K562 (cell line): ENCODE results near the gene BRCA1. TPM values are rescaled to one million over a fixed set of nuclear protein-coding genes. Genes with fewer than 3 reads are reported as not detected.
A peak's percentile ranks its signal among the peaks of the same experiment; 100 is the strongest.

ENCODE experiments used
- ERF ChIP-seq: fragments of 450-650 bp; formaldehyde crosslinking; IDR thresholded peaks from 2 replicates; pipeline ENCODE4 v1.4.0; 2020; ENCODE audit warnings: mild to moderate bottlenecking, mixed read lengths
- FOXA3 ChIP-seq, 2 experiments: fragments of 450-650 bp in 1 of 2; sonication (generic) in 1 of 2; formaldehyde crosslinking; IDR thresholded peaks in 1 of 2; conservative IDR thresholded peaks in 1 of 2; 2 replicates each; pipeline versions ENCODE4 v1.4.0 to v1.8.0; 2020 to 2022; ENCODE audit warnings: mild to moderate bottlenecking in 2 of 2, missing genetic modification reagents in 1 of 2
- FOXJ2 ChIP-seq: fragments of 200-800 bp; sonication (Bioruptor generic); IDR thresholded peaks from 2 replicates; pipeline ENCODE4 v1.6.1; 2016; ENCODE audit warnings: missing genetic modification characterization, missing compliant biosample characterization
- HMGN3 ChIP-seq: IDR thresholded peaks from 2 replicates; pipeline ENCODE4 v1.6.1; 2011; ENCODE audit warnings: borderline replicate concordance, low read depth, mild to moderate bottlenecking, mixed read lengths, low read length; ENCODE audit not compliant: insufficient read length; ENCODE audit errors: extremely low read depth
- HNRNPLL ChIP-seq: fragments of 200-400 bp; formaldehyde crosslinking; IDR thresholded peaks from 2 replicates; pipeline ENCODE4 v1.6.1; 2017; ENCODE audit warnings: low read length, low read depth, mild to moderate bottlenecking; ENCODE audit not compliant: poor library complexity, severe bottlenecking
- YBX1 ChIP-seq: fragments of 450-650 bp; IDR thresholded peaks from 2 replicates; pipeline ENCODE4 v1.7.1; 2016; ENCODE audit warnings: mild to moderate bottlenecking
- ZBTB8A ChIP-seq: fragments of 450-650 bp; IDR thresholded peaks from 2 replicates; pipeline ENCODE4 v1.6.1; 2018; ENCODE audit warnings: mild to moderate bottlenecking, moderate library complexity; ENCODE audit not compliant: partially characterized antibody
- polyA plus RNA-seq, 8 experiments: library from polyadenylated mRNA; depleted of rRNA in 4 of 8; stranded (reverse) in 5 of 8; unstranded in 3 of 8; fragments of >200 nt; fragmentation: Nextera tagmentation in 2 of 8; fragmentation: Illumina TruSeq in 1 of 8; extraction: Ambion mirVana in 2 of 8; extraction: Trizol in 1 of 8; gene quantifications; 2 replicates each; pipeline versions ENCODE4 v1.2.1 to v1.2.3, GENCODE V29; 2011 to 2014; ENCODE audit warnings: inconsistent platforms in 1 of 8, missing spikeins in 1 of 8
- total RNA-seq, 7 experiments: library from RNA; depleted of rRNA in 6 of 7; stranded (reverse); fragments of >200 nt in 6 of 7; fragmentation: Illumina TruSeq in 2 of 7; extraction: Trizol in 2 of 7; gene quantifications; 2 replicates each; pipeline versions ENCODE4 v1.2.1 to v1.2.3, GENCODE V29; 2011 to 2021; ENCODE audit warnings: low replicate concordance in 1 of 7
- TF ChIP-seq, protein P1 (sequence below): fragments of 450-650 bp; formaldehyde crosslinking; IDR thresholded peaks from 2 replicates; pipeline ENCODE4 v1.4.0; 2020; ENCODE audit warnings: mild to moderate bottlenecking, moderate library complexity
- TF ChIP-seq, protein P2 (sequence below), 2 experiments: IDR thresholded peaks in 1 of 2; conservative IDR thresholded peaks in 1 of 2; 2 replicates each; pipeline ENCODE4 v1.6.1; 2016; ENCODE audit warnings: low read depth in 2 of 2, mild to moderate bottlenecking in 1 of 2, missing compliant biosample characterization in 1 of 2, missing genetic modification characterization in 1 of 2, moderate library complexity in 1 of 2
- TF ChIP-seq, protein P3 (sequence below): sonication (generic); formaldehyde crosslinking; IDR thresholded peaks from 2 replicates; pipeline ENCODE4 v1.8.1; 2023; ENCODE audit warnings: missing genetic modification reagents, mild to moderate bottlenecking, borderline replicate concordance
- TF ChIP-seq, protein P4 (sequence below): fragments of 450-650 bp; IDR thresholded peaks from 2 replicates; pipeline ENCODE4 v1.6.1; 2018; ENCODE audit warnings: mild to moderate bottlenecking, low read depth; ENCODE audit not compliant: partially characterized antibody

BRCA1 gene
- total and polyA plus RNA-seq, 9 of the 15 experiments (the other 6 are each of a cell fraction or from before 2014, with no cell fraction given) = 25.9 to 95.3 (median 62.3) TPM

DNA sequence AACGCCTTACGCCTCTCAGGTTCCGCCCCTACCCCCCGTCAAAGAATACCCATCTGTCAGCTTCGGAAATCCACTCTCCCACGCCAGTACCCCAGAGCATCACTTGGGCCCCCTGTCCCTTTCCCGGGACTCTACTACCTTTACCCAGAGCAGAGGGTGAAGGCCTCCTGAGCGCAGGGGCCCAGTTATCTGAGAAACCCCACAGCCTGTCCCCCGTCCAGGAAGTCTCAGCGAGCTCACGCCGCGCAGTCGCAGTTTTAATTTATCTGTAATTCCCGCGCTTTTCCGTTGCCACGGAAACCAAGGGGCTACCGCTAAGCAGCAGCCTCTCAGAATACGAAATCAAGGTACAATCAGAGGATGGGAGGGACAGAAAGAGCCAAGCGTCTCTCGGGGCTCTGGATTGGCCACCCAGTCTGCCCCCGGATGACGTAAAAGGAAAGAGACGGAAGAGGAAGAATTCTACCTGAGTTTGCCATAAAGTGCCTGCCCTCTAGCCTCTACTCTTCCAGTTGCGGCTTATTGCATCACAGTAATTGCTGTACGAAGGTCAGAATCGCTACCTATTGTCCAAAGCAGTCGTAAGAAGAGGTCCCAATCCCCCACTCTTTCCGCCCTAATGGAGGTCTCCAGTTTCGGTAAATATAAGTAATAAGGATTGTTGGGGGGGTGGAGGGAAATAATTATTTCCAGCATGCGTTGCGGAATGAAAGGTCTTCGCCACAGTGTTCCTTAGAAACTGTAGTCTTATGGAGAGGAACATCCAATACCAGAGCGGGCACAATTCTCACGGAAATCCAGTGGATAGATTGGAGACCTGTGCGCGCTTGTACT lies at the start of gene BRCA1 (continued):
- TF ChIP-seq, protein P1, sequence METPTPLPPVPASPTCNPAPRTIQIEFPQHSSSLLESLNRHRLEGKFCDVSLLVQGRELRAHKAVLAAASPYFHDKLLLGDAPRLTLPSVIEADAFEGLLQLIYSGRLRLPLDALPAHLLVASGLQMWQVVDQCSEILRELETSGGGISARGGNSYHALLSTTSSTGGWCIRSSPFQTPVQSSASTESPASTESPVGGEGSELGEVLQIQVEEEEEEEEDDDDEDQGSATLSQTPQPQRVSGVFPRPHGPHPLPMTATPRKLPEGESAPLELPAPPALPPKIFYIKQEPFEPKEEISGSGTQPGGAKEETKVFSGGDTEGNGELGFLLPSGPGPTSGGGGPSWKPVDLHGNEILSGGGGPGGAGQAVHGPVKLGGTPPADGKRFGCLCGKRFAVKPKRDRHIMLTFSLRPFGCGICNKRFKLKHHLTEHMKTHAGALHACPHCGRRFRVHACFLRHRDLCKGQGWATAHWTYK (CRISPR knock-in tag) = no peak
- TF ChIP-seq, protein P2, sequence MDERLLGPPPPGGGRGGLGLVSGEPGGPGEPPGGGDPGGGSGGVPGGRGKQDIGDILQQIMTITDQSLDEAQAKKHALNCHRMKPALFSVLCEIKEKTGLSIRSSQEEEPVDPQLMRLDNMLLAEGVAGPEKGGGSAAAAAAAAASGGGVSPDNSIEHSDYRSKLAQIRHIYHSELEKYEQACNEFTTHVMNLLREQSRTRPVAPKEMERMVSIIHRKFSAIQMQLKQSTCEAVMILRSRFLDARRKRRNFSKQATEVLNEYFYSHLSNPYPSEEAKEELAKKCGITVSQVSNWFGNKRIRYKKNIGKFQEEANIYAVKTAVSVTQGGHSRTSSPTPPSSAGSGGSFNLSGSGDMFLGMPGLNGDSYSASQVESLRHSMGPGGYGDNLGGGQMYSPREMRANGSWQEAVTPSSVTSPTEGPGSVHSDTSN (CRISPR knock-in tag; IDR thresholded peaks at IDR 0.05; ENCODE audit: low read depth) = no peak
- TF ChIP-seq, protein P2 (tag; conservative IDR thresholded peaks at IDR 0.05; ENCODE audit: low read depth) = no peak; the same call in 1 of the 2 replicates
- TF ChIP-seq YBX1 (no peak), FOXA3 (CRISPR knock-in tag; conservative IDR thresholded peaks at IDR 0.05 in 1 of 2, IDR thresholded peaks at IDR 0.05 in 1 of 2) (no peak; a peak in 1 of 4 replicates), ZBTB8A (no peak), ERF (CRISPR knock-in tag) (no peak), FOXJ2 (0 out of 2 replicates have a peak, but pooled peaks have one; percentile 39), HMGN3 (no peak), HNRNPLL (peak; percentile 69)
- TF ChIP-seq, protein P3, sequence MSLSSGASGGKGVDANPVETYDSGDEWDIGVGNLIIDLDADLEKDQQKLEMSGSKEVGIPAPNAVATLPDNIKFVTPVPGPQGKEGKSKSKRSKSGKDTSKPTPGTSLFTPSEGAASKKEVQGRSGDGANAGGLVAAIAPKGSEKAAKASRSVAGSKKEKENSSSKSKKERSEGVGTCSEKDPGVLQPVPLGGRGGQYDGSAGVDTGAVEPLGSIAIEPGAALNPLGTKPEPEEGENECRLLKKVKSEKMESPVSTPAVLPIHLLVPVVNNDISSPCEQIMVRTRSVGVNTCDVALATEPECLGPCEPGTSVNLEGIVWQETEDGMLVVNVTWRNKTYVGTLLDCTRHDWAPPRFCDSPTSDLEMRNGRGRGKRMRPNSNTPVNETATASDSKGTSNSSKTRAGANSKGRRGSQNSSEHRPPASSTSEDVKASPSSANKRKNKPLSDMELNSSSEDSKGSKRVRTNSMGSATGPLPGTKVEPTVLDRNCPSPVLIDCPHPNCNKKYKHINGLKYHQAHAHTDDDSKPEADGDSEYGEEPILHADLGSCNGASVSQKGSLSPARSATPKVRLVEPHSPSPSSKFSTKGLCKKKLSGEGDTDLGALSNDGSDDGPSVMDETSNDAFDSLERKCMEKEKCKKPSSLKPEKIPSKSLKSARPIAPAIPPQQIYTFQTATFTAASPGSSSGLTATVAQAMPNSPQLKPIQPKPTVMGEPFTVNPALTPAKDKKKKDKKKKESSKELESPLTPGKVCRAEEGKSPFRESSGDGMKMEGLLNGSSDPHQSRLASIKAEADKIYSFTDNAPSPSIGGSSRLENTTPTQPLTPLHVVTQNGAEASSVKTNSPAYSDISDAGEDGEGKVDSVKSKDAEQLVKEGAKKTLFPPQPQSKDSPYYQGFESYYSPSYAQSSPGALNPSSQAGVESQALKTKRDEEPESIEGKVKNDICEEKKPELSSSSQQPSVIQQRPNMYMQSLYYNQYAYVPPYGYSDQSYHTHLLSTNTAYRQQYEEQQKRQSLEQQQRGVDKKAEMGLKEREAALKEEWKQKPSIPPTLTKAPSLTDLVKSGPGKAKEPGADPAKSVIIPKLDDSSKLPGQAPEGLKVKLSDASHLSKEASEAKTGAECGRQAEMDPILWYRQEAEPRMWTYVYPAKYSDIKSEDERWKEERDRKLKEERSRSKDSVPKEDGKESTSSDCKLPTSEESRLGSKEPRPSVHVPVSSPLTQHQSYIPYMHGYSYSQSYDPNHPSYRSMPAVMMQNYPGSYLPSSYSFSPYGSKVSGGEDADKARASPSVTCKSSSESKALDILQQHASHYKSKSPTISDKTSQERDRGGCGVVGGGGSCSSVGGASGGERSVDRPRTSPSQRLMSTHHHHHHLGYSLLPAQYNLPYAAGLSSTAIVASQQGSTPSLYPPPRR = no peak
- TF ChIP-seq, protein P4, sequence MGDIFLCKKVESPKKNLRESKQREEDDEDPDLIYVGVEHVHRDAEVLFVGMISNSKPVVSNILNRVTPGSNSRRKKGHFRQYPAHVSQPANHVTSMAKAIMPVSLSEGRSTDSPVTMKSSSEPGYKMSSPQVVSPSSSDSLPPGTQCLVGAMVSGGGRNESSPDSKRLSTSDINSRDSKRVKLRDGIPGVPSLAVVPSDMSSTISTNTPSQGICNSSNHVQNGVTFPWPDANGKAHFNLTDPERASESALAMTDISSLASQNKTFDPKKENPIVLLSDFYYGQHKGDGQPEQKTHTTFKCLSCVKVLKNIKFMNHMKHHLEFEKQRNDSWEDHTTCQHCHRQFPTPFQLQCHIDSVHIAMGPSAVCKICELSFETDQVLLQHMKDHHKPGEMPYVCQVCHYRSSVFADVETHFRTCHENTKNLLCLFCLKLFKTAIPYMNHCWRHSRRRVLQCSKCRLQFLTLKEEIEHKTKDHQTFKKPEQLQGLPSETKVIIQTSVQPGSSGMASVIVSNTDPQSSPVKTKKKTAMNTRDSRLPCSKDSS = no peak
